ENCODE results near the gene GNPDA1. TPM values are rescaled to one million over a fixed set of nuclear protein-coding genes. Genes with fewer than 3 reads are reported as not detected.

The GNPDA1 gene
- total and polyA plus RNA-seq, 2 of the 8 experiments (the other 6 are each of a cell fraction or from before 2014, with no cell fraction given), result 33.0 to 94.3 TPM

- no peak for TF ChIP-seq KDM1A (IDR thresholded peaks at IDR 0.05; ENCODE audit: borderline replicate concordance, low read length)
- no peak for TF ChIP-seq CHD7 (IDR thresholded peaks at IDR 0.05; ENCODE audit: insufficient replicate concordance, low read length)
- no peak for TF ChIP-seq BRCA1 (IDR thresholded peaks at IDR 0.05; ENCODE audit: low read depth, low read length)
- TF ChIP-seq MAFK (IDR thresholded peaks at IDR 0.05; ENCODE audit: low read depth, low read length), result no peak
- no peak for TF ChIP-seq CTCF (IDR thresholded peaks at IDR 0.05; ENCODE audit: control extremely low read depth in 1 of 3, insufficient read depth in 1 of 3, low read depth in 1 of 3, low read length in 3 of 3)
Measured at GRCh38 chr5:142053426-142054151, 40.8 kb upstream of the GNPDA1 start (continued).

Measured in H1 (cell line).